Cardiac fibroblast (primary cell): ENCODE results near the gene LIPT2.

ENCODE experiments used
- DNase-seq, 2 donors: peaks; one replicate each; pipeline versions ENCODE4 v3.0.0 to v3.0.0-alpha.2; 2010; ENCODE audit warnings: low read depth in 2 of 2
- H3K4me3 ChIP-seq, 2 donors: replicated peaks in 1 of 2; 1 replicate in 1 of 2; 2 replicates in 1 of 2; pipeline ENCODE4 v1.5.1; 2011; ENCODE audit warnings: low read depth in 2 of 2, low read length in 2 of 2, mild to moderate bottlenecking in 2 of 2, moderate library complexity in 1 of 2
- CTCF ChIP-seq: IDR thresholded peaks from one replicate; pipeline ENCODE4 v1.5.1; 2011; ENCODE audit warnings: low read depth, mild to moderate bottlenecking, low read length, inconsistent platforms

Gene LIPT2

DNA sequence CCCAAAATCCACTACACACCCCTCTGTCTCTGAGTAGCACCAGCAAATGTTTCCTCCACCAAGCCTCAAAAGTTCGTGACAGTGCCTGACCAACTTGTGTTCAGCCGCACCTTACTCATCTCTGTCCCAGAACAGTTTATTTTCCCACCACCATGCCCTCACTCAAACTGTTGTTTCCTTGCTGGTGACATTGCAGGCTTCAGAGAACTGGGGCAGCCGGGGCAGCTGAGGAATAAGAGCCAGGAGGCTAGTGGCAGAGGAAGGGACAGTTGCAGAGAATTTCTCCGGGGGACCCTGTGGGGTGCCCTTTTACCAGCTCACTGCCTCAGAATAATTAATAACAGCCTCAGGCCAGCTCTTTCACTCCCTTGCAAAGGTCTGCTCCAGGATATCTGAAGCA is 25.5 kb downstream of the LIPT2 start:
- no peak for DNase-seq
- H3K4me3 ChIP-seq: no peak overlapping the region
- TF ChIP-seq CTCF: no peak

DNA sequence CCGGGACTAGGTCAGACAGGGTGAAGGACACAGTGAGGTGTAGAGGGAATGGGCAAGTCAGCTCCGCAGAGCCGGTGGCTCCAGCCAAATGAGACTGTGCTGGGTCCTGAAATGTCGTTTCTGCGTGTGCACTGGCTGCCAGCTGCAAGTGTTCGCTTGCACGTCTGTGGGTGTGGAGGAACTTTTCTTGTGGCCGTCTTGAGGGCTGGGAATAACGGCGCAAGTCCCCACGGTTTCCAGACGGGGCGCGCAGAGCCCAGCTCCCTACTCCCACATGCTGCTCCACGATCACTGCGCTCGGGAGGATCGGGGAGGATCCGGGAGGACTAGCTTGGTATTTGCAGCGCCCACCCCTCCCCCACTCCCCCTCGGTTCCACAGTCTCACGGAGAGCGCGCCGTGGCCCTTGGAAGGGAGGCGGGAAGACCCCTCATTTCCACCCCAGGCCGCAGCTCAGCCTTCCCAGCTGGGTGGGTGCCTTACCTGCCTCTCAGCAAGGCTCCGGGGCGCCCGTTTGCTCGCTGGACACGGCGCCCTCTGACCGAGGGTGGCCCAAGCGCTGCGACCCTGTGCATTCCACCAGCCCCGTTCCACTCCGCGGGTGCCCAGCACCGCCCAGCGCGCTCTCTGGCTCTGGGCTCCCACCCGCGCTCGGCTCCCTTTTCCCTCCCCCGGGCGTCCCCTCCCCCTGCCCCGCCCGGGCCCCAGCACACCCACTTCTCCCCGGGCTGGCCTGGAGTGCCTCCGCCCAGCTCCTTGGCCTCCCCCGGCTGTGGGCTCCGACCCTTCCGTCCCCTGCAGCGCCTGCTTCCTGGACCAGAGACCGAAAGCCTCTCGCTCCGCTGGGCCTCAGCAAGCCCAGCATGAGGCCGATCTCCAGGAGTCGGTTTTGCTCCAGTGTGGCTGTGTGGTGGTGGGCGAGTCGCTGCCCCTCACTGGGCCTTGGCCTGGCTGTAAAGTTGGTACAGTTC is 26.3 kb downstream of the LIPT2 start, which contains the start of gene KCNE3:
Gene KCNE3, minus strand, starts transcription at position 634 of the 970 bp plus-strand sequence. CDS start 9,986 bp downstream, outside the sequence.
- TF ChIP-seq CTCF: no peak
- peak; percentile 8 to 48 for DNase-seq
- peak within 1 kb of the TSS; percentile 54 to 57 for H3K4me3 ChIP-seq

DNA sequence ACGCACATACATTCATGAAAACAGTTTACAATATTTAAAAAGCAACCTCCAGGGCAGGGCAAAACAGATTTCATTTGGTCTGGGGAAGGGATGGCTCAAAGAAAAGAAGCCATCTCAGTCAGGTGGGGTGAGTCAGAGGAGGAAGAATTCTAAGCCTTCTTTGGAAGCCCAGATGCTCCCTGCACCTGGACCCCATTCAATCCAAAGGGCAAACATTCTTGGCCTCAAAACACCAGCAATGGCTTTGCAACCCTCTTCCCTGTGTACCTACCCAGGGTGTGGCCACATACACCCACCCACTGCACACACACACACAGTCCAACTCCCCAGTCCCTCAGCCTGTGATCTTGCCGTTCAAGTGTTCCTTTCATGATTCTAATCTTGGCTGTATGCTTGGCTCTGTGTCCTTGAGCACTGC is 28.2 kb downstream of the LIPT2 start:
- no peak for DNase-seq
- H3K4me3 ChIP-seq: no peak overlapping the region
- no peak for TF ChIP-seq CTCF

GRCh38 chr11:74464746-74465145 is 28.8 kb downstream of the LIPT2 start:
- TF ChIP-seq CTCF: no peak
- no peak overlapping the region for H3K4me3 ChIP-seq
- no peak for DNase-seq

DNA sequence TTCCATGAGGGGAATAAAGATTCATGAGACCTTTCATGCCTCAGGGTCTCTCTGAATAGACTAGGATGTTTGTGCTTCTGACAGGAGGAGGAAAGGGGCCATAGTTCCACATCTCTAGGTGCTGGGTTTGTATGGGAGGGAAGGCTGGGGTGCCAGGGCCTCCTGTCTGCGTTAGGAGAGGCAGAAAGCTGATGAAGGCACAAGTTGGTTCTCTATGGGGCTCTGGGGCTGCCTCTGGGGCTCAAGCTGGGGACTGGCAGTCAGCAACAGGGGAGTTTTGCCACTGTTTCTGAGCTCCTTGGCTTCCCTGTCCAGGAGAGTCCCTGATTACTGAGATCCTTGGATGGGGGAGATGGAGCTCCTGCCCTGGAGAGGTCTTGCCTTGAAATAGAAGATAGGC is 30.3 kb downstream of the LIPT2 start:
- H3K4me3 ChIP-seq: no peak overlapping the region
- no peak for TF ChIP-seq CTCF
- no peak for DNase-seq

- H3K4me3 ChIP-seq: no peak overlapping the region
- TF ChIP-seq CTCF: no peak
- no peak for DNase-seq
Observed at GRCh38 chr11:74462631-74463030, 30.9 kb downstream of the LIPT2 start.
